OCI-M2 (cell line): Measurements from ENCODE around the gene RBMS1.

ENCODE experiments used
- DNase-seq: peaks from one replicate; lab custom pipeline; 2025; ENCODE audit not compliant: unreplicated experiment; lab: John Stamatoyannopoulos, UW

RBMS1 gene, protein sequence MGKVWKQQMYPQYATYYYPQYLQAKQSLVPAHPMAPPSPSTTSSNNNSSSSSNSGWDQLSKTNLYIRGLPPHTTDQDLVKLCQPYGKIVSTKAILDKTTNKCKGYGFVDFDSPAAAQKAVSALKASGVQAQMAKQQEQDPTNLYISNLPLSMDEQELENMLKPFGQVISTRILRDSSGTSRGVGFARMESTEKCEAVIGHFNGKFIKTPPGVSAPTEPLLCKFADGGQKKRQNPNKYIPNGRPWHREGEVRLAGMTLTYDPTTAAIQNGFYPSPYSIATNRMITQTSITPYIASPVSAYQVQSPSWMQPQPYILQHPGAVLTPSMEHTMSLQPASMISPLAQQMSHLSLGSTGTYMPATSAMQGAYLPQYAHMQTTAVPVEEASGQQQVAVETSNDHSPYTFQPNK

DNA sequence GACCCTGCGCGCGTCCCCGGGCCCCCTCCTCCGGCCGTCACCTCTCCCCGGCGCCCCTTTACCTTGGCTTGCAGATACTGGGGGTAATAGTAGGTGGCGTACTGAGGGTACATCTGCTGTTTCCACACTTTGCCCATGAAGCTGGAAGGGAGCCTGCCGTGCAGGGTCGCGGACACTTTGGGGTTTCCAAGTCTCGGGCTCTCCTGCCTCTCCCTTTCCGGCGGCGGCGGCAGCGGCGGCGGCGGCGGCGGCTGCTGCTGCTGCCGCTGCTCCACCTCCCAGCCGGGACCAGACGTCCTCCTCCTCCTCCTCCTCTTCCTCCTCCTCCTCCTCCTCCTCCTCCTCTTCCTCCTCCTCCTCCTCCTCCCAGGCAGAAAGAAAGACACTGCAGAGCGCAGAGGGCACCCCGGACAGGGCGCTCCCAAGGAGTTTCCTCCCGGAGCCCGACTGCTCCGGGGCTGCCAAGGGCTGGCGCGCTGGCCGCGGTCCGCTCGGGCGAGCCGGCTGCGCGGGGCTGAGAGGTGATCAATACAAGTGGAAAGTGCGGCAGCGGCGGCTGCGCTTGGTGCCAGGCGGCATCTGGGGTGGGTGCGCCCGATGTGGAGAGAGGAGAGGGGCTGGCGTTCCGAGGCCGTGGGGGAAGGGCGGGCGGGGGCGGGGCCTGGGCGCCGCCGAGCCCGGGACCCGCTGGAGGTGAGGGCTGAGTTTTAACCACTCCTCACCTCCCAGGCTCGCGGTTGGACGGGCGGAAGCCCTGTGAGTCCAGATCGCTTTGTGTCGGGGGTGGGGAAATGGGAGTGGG lies at the start of gene RBMS1:
Gene RBMS1, minus strand, starts transcription at position 581 of the 802 bp plus-strand sequence. Its CDS starts 444 bp downstream, at position 137.
- DNase-seq, result no peak

DNA sequence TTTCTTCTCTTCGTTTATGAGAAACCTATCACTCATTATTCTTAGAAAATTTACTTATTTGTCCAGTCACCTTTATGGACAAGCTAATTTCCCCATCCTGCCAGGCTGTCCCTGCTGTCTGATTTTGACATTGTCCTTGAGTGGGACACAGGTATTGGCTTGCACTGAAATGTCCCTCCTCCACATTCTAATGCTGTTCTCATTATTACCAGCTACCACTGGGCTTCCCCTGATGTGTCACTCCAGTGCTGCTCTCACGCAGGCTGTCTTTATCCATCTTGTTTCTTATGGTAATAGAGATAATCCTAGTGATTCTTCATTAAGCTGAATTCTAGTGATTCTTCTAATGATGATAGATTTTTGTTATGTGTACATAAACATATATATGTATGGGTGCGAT lies 48.1 kb upstream of the RBMS1 start:
- no peak for DNase-seq

DNA sequence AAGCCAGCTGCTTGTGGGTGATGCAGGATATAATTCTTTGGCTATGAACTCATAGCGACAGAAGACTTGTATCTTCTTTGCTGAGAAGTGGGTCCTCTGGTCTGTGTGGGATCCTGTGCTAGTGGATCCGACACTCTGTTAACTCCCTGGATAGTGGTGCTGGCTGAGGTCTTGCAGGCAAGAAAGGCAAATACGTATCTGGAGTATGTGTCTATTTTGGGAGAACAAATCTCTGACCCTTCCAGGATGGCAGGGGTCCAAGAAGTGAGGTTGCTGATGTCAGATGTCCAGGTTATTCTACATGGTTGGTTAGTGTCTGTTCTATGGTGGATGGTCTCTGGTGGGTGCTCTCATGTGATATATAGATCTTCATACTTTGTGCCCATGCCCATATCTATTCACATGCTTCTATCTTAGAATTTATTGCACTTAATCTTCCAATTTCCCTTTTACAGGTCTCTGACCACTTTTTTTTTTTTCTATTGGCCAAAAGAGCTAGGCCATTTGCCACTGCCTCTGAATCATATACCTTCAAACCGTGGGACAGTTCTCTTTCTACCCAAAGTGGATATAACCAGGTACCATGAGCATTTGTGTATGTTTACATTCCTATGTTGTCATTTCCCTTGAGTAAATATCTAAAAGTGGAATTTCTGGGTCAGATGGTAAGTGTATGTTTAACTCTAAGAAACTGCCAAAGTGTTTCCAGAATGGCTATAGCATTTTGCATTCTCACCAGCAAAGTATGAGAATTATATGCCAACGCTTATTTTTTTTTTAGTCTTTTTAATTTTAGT lies 45.1 kb upstream of the RBMS1 start:
- no peak for DNase-seq

DNA sequence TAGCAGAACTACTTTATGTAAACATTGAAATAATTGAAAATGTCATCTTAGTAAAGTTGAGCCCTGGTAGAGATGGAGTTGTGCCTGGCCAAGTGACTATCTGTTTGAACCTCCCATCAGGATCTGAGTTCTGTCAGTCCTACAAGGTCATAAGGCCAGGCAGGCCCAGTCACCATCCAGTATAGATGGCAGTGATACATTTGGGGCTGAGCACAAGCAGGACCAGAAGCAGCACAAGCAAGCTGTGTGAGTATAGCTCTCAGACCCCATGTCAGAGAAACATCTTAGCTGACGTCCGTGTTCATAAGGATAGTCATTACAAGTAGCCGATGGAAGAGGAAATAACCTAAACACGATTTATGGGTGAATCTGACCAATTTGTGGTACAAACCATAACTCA lies 44.5 kb upstream of the RBMS1 start:
- DNase-seq, result no peak

DNA sequence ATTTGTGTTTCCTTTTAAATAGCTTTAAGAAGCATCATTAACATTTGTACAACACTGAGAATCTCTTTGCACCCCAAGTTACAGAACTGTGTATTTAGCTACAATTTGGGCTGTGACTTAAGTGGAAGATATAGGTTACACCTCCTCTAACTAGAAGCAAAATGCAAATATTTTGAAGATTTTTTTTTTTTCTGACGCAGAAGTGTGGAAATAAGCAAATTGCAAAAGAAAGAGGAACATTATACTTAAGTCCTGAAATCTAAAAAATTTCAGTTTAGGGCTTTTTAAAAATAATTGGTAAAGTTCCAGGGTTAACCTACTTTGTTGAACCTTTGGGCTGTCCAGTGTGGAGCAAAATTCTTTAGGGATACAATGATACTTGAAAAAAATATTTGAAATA lies 41.4 kb upstream of the RBMS1 start:
- DNase-seq, result no peak

DNA sequence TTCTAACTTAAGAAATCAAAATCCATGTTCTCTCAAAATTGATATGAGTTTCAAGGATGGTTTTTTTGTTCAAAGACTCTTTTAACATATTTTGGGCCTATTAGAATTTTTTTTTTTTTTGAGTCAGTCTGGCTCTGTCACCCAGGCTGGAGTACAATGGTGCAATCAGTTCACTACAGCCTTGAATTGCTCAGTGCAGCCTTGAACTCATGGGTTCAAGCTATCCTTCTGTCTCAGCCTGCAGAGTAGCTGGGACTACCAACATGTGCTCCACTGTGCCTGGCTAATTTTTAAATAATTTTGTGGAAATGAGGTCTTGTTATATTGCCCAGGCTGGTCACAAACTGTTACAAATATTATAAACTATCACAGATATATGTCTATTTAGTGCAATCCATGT lies 40.6 kb upstream of the RBMS1 start:
- no peak for DNase-seq

DNA sequence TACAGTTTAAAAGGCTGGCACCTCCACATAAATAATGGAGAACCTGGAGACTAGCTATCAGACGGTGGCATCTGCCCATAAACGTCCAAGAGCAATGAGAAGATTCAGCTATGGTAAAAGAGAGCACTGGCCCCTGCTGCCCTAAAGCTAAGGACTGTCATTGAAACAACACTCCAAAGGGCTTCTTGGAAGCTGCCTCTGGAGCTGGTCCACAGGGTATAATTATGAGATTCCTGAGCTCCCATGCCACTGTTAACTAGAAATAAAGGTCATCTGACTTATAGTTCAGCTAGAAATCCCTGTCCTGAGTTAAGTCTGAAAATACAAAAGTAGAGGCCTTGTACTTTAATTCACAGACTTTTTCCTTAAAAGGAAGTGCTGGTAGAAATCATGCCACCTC lies 39.9 kb upstream of the RBMS1 start:
- DNase-seq, result no peak

DNA sequence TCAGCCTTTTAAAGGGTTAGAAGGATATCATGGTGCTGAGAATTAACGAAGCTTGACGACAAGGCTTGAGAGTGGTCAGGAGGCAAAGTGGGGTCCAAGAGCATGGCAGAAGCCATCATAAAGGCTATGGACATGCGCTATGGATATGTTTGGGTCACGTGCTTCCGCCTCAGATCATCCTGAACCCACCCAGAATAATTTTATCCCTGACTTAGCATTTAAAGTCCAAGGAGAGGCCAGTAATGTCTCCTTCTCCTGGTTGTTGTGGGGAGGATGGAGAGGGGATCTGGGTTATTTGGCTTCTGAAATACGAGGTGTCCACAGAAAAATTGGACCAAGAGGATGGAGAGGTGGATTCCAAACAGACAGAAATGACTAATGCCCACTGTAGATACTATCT lies 38.8 kb upstream of the RBMS1 start:
- no peak for DNase-seq

DNA sequence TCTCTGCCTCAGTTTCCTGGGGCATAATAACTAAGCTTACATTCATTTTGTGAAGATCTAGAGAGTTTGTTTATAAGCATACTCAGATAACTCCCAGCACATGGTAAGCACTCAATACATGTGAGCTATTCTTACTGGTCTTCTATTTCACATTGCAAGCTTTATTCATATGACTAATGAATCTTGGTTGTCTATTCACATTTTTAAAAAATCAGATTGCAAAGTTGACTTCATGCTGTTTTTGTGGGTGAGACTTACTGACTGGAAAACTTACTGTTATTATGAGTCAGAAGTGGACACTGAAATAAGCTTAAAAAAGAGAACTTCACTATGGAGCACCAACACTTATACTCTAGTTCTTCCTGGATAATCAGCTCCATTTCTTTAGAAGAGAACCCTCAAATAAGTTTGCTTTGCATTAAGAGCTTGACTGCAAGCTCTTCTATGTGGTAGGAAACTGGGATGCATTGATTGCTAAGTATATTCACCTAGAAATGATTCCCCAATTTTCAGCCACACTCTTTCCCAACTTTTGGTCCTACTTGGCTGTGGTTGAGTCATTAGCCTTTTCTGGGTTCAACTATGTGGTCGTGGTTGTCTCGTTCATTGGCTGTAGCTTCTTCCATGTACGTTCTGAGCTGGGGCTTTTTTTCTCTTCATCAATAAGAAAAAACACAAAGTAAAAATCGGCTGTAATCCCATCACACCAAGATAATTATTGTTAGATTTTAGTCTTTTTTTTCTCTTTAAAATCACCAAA lies 29.5 kb upstream of the RBMS1 start:
- no peak for DNase-seq

DNA sequence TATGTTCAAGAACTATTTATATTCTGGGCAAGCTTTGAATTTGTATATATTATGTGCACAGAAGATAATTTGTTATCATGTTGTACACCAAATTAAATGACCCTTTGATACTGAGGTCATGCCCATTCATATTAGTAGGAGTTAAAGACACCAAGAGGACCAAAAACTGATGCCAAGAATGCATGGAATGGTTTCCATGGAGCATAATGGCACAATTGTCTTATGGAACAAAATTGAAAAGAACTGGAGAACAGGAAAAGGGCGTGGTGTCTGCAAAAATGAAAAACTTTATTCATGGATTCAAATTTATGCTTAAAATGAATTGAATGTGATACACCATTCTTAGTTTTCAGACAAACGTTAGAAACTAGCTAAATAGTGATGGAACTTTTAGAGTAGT lies 24.1 kb upstream of the RBMS1 start:
- no peak for DNase-seq

DNA sequence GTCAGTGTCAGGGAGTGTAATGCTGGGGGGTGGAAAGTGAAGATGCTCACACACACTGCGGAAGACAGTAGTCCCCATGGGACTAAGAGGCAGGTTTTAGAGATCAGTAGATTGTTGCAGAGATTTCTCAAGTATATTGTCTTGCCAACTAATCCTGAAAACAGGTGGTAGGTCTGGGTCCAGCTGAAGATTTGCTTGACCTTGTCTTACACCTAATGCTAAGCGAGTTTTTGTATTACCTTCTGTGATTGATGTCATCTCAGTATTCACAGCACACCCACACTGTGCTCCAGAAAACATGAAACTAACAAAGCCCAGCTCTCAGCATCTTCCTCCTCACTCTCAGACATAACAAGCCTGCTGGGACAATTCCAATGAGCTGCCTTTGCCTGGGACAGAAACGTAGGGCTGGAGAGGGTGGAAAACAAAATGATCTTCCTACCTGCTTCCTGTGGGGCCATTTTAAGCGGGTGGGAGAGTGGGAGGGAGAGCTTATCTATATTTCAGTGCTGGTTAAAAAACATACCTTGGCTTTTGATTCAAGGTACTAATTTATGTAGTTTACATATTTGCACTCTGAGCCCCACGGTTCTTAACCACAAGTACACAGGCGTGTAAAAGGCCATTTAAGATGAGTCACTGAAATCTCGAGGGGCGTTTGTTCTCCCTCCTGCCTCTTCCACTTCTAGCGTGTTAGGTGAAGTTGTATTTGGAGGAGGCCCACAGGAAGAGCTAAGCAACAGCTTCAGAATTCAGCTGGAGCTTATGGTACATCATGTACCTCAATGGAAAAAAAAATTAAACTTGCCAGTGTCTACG lies 23.1 kb upstream of the RBMS1 start:
- no peak for DNase-seq

DNA sequence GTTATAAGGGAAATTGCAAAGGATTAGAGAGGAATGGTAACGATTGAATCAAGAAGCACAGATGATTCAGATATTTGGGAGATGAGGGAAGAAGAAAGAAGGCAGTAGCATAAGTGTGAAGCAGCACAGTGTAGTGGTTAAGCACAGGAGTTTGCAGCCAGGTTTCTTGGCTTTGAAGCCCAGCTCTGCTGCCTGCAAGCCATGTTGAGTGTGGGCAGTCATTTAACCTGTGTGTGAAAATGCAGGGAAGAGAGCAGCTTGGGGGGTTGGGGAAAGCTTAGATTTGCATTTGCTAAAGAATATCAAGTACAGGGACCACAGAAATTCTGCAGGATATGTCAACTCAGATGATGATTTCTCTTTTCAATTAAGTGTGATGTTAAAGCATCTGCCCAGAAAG lies 21.5 kb upstream of the RBMS1 start:
- no peak for DNase-seq

DNA sequence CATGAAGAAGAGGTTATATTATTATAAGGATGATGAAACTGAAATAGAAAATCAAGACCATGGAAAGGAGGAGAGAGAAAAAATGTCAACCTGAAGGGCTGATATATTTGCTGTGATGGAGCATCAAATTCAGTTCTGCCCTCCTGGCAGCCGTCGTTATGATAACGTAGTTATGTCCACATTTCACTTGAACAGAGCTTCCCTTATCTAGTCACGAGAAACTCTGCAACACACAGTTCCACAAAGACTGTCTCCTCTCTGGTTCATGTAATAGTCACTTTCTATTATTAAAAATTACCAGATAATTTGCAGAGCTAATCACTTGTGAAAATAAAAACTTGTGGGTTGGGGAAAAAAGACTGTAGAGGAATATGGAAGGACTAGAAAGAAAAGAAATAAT lies 19.5 kb upstream of the RBMS1 start:
- DNase-seq, result no peak

DNA sequence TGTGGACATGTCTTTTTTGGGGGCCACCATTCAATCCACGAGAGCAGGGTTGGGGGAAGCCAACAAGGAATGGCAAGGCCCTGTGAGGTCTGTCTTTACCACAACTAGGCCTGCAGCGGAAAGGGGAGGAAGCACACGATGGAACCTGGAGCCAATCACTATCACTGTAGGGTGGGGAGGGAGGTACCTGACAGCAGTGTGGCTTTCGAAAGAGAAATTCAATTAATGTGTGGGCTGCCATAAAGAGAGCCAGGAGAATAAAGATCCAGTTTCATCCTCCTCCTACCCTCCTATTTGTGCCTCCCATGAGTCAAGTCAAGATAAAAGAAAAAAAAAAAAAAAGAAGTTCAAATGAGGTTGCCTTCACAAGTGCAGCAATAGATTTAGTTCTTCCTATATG lies 18.9 kb upstream of the RBMS1 start:
- DNase-seq, result no peak

DNA sequence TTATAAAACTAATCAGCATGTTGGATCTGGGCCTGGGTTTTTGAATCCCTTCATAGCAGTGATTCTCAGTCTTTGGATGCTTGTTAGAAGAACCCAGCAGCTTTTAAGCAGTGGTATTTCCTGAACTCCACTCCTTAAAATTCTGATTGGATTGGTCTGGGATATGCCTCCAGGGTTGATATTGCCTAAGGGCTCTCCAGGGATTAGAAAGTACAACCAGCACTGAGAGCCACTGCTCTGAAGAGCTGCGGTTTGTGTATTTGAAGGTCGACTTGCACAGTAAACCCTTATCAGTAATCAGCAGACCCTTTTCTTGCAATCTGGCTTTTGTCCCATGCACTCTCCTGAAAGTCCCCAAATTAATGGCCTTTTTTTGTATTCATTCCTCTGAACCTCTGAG lies 17.0 kb upstream of the RBMS1 start:
- DNase-seq, result no peak

DNA sequence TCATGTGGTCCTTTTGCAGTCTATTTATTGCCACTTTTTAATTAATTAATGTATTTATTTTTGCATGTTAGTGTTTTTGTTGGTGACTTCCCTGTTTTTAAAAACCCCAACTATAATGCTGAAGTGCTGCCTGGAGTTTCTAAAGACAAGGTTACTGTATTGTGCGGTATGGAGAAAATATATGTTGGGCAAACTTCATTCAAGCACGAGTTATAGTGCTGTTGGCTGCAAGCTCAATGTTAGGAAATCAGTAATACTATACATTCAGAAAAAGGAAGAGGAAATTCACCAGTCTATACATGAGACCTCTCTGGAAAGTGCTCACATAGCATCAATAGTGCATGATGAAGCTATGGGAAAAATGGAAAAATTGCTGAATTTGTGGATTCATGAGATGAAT lies 15.4 kb upstream of the RBMS1 start:
- no peak for DNase-seq

DNA sequence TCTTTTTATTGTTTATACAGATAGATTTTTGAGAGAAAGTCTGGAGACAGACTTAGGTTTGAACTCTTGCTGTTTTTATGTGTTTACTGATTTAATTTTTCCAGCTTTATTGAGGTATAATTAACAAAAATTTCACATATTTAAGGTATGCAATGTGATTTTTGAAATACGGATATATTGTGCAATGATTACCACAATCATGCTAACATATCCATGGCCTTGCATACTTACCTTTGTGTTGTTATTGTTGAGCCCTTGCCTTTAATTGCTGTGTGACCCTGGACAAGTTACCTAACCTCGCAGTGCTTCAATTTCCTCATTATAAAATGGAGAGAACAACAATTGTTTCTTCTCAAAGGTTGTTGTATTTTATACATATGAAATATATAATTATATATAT lies 13.9 kb upstream of the RBMS1 start:
- no peak for DNase-seq

DNA sequence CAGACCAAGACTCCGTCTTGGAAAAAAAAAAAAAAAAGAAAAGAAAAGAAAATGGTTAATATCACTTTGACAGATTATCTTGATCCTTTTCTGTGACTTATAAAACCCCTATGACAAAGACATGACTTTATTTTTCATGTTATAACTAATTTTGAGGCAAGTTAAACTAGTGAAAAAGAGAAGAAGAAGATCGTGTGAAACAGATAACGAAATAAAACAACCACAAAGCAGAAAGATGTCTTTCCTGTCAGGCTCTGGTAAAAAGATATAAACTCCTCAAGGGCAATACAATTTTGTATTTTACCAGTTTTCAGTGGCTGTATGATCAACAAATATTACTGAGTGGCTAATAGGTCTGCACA lies 13.4 kb upstream of the RBMS1 start:
- no peak for DNase-seq

DNA sequence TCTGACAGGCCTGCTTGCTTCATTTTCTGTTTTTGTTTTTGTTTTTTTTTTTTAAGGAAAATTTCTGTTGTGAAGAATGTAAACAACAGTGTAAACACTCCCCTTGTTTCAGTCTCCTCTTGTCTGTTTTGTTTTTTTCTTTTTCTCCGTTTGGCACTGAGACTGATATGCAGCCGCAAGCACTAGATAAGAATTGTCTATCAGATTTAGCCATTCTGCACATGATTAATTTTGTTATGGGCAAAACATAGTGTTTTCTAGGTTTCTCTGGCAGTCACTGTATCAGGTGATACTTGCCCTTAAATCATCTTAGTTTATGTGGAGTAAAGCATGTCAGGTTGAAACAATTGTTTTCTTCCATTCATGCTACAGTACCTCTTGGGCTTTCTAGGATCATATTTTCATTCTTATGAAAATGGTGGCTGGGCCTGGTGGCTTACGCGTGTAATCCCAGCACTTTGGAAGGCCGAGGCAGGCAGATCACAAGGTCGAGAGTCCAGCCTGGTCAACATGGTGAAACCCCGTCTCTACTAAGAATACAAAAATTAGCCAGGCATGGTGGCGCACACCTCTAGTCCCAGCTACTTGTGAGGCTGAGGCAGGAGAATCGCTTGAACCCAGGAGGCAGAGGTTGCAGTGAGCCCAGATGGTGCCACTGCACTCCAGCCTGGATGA lies 12.9 kb upstream of the RBMS1 start:
- DNase-seq, result no peak

DNA sequence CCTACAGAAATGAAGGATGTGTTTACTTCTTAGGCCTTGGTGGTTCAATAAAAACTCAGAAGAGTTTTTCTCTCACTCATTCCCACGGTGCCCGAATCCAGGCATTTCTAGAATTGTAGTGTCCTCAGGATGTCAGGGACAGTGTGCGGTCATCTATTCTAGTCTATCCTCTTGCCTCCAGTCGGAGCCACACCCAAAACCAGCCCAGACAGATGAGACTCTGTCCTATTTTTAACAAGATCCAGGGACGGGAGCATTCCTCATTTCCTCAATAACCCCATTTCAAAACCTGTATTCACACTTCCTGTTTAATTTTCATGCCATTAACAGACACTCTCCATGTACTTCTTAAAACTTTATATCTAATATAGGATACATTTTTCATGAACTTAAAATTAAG lies 11.6 kb upstream of the RBMS1 start:
- no peak for DNase-seq
